ENCODE results near the gene OR2T5.
"Not testable (repeated sequence)": the region's sequence is repeated elsewhere in the genome, so short reads cannot be mapped to it uniquely, and the experiment has no call there.

GRCh38 chr1:248455045-248455444, 33.3 kb upstream of the OR2T5 start:
- TF ChIP-seq, protein P1, sequence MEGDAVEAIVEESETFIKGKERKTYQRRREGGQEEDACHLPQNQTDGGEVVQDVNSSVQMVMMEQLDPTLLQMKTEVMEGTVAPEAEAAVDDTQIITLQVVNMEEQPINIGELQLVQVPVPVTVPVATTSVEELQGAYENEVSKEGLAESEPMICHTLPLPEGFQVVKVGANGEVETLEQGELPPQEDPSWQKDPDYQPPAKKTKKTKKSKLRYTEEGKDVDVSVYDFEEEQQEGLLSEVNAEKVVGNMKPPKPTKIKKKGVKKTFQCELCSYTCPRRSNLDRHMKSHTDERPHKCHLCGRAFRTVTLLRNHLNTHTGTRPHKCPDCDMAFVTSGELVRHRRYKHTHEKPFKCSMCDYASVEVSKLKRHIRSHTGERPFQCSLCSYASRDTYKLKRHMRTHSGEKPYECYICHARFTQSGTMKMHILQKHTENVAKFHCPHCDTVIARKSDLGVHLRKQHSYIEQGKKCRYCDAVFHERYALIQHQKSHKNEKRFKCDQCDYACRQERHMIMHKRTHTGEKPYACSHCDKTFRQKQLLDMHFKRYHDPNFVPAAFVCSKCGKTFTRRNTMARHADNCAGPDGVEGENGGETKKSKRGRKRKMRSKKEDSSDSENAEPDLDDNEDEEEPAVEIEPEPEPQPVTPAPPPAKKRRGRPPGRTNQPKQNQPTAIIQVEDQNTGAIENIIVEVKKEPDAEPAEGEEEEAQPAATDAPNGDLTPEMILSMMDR (IDR thresholded peaks at IDR 0.05) = not testable (repeated sequence)
- TF ChIP-seq POLR2A, POLR2AphosphoS5, EP300 (IDR thresholded peaks at IDR 0.05): not testable (repeated sequence)

Measured in upper lobe of left lung (tissue), 4 donors.